Neuron (in vitro differentiated cells): ENCODE results near the gene KMT2D.

Source experiments
- H2AFZ ChIP-seq: one replicate; pipeline ENCODE4 v1.6.1; 2013; ENCODE audit warnings: low read depth, mild to moderate bottlenecking, inconsistent platforms, low read length, moderate library complexity
- H3K27me3 ChIP-seq: one replicate; pipeline ENCODE4 v1.6.1; 2013; ENCODE audit warnings: low read length; ENCODE audit not compliant: insufficient read depth
- H3K36me3 ChIP-seq: one replicate; pipeline ENCODE4 v1.6.1; 2013; ENCODE audit warnings: low read length; ENCODE audit not compliant: insufficient read depth
- H3K4me1 ChIP-seq: one replicate; pipeline ENCODE4 v1.6.1; 2013; ENCODE audit warnings: low read length; ENCODE audit not compliant: insufficient read depth
- H3K4me3 ChIP-seq: 2 replicates; pipeline ENCODE4 v1.5.1; 2013; ENCODE audit warnings: mild to moderate bottlenecking, low read length, moderate library complexity
- H3K9me3 ChIP-seq: one replicate; pipeline ENCODE4 v1.6.1; 2013; ENCODE audit warnings: low read length

Gene KMT2D

DNA sequence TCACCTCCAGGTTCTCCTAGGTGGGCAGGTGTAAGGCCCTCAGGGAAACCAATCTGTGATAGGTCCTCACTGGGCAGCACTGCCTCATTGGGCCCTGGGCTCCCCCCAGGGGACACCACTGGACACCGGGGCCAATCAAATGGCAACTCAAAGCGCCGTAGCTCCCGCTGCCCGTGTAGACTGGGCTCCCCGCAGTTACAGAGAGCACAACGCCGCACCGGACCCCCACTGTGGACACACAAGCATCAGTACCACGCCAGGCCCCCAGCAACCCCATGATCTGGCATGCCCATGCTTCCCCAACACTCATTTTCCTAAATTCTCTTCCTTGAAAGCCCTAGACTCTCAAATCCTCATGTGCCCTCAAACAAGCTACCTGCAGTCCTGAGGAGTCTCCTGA, 6.1 kb downstream of the KMT2D start:
- Histone ChIP-seq H3K4me3 (no peak overlapping the region), H3K4me1 (peaks cover 36% of the 10 kb centered on the region), H3K27me3 (no peaks in the 10 kb centered on the region), H3K9me3 (no peaks in the 10 kb centered on the region), H3K36me3 (peaks cover 67% of the 10 kb centered on the region), H2AFZ (no peak overlapping the region)

DNA sequence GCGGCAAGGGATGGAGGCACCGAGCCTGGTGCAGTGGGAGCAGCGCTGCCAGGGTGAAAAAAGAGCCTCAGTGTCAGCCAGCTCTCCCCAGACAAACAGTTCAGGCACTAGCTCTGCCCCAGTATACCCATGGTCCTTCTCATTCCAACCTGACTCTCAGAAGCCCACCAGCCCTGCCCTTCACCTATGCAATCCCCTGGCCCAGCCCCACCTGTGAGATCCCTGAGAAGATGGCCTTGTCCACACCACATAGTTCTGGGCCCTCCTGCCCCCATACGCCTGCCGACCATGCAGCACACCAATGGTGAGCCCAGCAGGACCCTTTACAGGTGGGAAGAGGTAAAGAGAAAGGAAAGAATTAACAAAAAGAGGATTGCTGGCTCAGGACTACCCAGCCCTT, 6.5 kb downstream of the KMT2D start:
- peaks cover 33% of the 10 kb centered on the region for H3K4me1 ChIP-seq
- H3K27me3 ChIP-seq = no peaks in the 10 kb centered on the region
- H2AFZ ChIP-seq = no peak overlapping the region
- no peaks in the 10 kb centered on the region for H3K9me3 ChIP-seq
- H3K36me3 ChIP-seq = peaks cover 71% of the 10 kb centered on the region
- H3K4me3 ChIP-seq = no peak overlapping the region

DNA sequence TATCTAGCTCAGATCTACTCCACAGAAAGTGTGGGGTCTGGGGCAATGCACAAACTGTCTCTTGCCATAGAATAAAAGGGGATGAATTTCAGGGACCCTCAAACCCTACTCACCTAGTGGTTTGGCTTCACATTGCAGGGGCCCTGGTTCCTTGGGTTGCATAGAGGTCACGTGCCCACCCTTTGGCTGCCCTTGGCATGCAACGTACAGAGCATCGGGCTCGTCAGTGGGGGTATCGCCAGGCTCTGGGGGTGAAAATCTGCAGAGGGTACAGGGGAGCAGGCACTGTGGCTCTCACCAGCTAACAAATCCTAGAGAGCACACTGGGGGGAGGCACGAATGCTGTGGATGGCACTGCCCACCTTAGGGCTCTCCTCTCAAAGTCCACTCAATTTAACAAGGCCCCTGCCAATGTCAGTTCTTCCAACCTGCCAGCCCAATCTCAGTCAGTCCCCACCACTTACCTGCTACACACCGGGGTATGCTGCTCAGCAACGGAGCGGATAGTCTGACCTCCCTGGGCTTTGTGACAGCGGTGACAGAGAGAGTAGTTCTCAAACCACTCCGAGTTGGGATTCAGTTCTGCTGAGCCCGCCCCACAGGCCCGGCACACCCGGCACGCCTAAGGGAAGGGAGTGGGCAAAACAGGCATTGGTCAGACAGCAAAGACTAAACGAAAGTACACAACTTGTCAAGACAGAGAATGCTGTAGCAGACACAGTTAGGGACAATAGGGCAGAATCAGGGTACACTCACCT, 8.0 kb downstream of the KMT2D start:
- peaks cover 18% of the 10 kb centered on the region for H3K4me1 ChIP-seq
- no peaks in the 10 kb centered on the region for H3K27me3 ChIP-seq
- H3K36me3 ChIP-seq = peaks cover 86% of the 10 kb centered on the region
- H3K9me3 ChIP-seq = no peaks in the 10 kb centered on the region
- no peak overlapping the region for H3K4me3 ChIP-seq
- H2AFZ ChIP-seq = no peak overlapping the region

DNA sequence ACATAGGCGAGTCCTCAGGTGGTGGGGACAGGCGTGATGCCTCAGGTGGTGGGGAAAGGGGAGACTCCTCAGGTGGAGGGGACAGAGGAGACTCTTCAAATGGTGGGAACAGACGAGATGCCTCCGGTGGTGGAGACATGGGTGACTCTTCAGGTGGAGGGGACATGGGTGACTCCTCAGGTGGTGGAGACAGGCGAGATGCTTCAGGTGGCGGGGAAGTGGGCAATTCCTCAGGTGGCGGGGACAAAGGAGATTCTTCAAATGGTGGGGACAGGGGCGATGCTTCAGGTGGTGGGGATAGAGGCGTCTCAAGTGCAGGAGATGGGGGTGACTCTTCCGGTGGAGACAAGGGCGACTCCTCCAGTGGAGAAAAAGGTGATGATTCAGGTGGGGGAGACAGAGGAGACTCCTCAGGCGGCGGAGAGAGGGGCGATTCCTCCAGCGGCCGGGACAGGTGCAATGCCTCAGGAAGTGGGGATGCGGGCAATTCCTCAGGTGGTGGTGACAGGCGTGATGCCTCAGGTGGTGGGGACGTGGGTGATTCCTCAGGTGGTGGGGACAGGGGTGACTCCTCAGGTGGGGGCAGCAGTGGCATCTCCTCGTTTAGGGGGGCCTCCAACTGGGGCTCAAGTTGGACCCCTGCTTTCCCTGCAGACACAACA, 8.7 kb downstream of the KMT2D start:
- no peaks in the 10 kb centered on the region for H3K27me3 ChIP-seq
- H3K36me3 ChIP-seq = peaks cover 92% of the 10 kb centered on the region
- H3K9me3 ChIP-seq = no peaks in the 10 kb centered on the region
- no peak overlapping the region for H3K4me3 ChIP-seq
- H2AFZ ChIP-seq = no peak overlapping the region
- peaks cover 11% of the 10 kb centered on the region for H3K4me1 ChIP-seq

DNA sequence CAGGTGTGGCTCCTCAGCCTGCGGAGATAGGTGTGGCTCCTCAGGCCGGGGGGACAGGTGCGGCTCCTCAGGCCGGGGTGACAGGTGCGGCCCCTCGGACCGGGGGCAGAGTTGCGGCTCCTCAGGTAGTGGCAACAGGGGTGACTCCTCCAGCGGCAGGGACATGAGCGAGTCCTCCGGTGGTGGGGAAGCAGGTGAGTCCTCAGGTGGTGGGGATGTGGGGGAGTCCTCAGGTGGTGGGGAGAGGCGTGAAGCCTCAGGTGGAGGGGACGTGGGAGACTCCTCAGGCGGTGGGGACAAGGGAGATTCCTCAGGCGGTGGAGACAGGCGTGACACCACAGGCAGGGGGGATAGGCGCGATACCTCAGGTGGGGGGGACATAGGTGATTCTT, 9.2 kb downstream of the KMT2D start:
- Histone ChIP-seq H2AFZ (no peak overlapping the region), H3K36me3 (peaks cover 96% of the 10 kb centered on the region), H3K4me3 (no peak overlapping the region), H3K27me3 (no peaks in the 10 kb centered on the region), H3K4me1 (peaks cover 6% of the 10 kb centered on the region), H3K9me3 (no peaks in the 10 kb centered on the region)

DNA sequence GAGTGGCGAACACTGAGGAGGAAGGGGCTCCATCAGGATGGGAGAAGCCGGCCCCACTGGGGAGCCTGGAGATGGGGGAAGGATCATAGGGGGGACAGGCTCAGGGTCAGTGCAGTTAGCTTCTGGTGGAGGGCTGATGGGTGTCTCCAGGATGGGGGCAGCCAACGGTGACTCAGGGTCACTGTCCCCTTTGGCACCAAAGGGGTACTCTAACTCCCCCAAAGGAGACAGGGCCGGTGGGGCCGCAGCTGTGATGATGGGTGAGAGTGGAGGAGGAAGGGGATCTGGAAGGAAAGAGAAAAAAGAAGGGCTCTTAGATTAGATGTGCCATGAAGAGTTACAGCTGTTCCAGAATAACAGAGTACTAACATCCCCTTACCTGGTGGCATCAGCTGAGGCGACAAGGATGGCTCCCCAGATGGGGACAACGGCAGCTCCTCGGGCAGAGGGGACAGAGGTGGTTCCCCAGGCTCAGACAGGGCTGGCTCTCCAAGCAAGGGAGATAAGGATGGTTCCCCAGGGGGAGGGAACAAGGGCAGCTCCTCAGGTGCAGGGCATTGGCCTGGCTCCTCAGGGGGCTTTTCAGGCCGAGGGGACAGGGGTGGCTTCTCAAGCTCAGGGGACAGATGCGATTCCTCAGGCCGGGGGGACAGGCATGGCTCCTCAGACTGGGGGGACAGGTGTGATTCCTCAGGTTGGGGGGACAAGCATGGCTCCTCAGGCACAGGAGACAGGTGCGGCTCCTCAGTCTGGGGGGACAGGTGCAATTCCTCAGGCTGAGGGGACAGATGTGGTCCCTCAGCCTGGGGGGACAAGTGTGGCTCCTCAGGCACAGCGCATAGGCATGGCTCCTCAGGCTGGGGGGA, 9.9 kb downstream of the KMT2D start:
- Histone ChIP-seq H3K4me3 (no peak overlapping the region), H2AFZ (no peak overlapping the region), H3K36me3 (peaks cover 97% of the 10 kb centered on the region), H3K4me1 (no peaks in the 10 kb centered on the region), H3K27me3 (no peaks in the 10 kb centered on the region), H3K9me3 (no peaks in the 10 kb centered on the region)

DNA sequence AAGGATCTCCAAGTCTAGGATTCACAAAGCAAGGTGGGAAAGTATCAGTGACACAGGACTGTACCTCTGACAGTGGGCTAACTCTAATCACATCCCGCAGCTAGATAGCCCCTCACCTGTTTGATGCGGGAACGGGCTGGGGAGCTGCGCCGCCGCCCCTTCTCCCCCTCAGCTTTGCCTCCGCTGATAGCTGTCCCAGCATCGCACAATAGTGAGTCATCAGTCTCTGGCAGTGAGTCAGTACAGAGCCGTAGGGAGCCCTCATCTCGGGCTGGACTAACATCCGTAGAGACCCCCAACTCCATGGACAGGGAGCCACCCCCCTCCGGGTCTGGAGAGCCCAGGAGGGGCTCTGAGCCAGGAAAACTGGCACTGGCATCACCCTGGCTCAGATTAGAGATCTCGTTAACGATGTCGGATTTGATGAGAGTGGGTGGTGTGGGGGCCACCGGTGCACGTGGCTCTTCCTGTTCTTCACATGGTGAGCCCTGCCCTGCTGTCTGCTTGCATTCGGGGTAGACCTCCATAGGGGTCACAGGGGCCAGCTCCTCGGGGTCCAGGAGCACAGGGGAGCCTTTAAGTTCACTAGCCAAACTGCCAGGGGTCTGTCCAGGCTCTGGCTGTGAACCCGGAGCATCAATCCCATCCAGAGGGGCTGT, 10.9 kb downstream of the KMT2D start:
- Histone ChIP-seq H3K36me3 (peaks cover 95% of the 10 kb centered on the region), H3K4me1 (no peaks in the 10 kb centered on the region), H3K27me3 (no peaks in the 10 kb centered on the region), H3K9me3 (no peaks in the 10 kb centered on the region), H3K4me3 (no peak overlapping the region), H2AFZ (no peak overlapping the region)

DNA sequence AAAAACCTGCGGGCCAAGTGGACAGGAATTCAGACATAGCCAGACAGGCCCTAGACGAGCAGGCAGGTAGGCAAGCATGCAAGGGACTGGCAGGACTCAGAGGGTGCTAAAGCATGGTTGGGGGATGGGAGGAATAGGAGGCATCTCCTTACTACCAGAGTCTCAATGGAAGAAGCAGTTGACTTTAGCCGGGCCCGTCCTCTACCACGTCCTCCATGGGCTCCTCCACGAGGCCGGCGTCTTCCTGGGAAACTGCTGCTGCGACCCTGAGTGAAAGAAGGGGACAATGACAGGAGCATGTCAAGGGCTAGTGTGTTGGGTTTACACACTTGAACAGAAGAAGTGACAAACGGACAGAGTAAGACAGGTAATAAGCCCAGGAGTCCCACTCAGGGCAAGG, 11.6 kb downstream of the KMT2D start:
- Histone ChIP-seq H3K27me3 (no peaks in the 10 kb centered on the region), H3K4me3 (no peak overlapping the region), H3K4me1 (no peaks in the 10 kb centered on the region), H3K36me3 (peaks cover 96% of the 10 kb centered on the region), H2AFZ (no peak overlapping the region), H3K9me3 (no peaks in the 10 kb centered on the region)

DNA sequence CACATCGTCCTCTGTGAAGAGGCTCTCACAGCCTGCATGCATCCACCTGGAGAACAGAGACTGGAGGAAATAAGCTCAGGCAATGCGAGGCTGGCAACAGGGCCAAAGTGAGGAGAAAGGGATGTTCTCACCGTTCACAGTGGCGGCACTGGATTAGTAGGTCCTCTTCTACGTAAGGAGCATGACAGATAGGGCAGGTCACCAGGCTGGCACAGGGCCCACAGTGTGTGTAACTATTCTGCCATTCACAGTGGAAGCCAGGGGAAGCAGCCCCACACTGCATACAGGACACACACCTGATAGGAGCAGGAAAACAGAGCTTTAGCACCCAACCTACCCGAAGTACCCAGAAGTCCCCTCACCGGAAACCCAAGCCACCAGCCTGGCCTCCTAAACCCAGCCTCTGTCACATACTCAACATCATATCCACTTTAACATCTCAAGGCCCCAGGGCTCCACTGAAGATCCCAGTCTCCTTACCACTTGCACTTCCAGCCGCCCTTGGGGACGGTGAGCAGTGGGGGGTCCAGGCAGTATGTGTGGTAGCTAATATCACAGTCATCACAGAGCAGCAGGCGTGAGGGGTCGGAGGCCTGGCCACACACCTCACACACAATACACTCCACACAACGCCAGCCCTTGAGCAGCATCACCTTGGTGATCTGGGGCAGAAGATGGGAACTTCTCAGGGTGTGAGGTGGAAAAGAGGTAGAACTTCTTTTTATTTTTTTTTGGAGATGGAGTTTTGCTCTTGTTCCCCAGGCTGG, 14.3 kb downstream of the KMT2D start:
- Histone ChIP-seq H3K27me3 (no peaks in the 10 kb centered on the region), H3K36me3 (peaks cover 96% of the 10 kb centered on the region), H3K4me3 (no peak overlapping the region), H3K9me3 (no peaks in the 10 kb centered on the region), H3K4me1 (no peaks in the 10 kb centered on the region), H2AFZ (no peak overlapping the region)

DNA sequence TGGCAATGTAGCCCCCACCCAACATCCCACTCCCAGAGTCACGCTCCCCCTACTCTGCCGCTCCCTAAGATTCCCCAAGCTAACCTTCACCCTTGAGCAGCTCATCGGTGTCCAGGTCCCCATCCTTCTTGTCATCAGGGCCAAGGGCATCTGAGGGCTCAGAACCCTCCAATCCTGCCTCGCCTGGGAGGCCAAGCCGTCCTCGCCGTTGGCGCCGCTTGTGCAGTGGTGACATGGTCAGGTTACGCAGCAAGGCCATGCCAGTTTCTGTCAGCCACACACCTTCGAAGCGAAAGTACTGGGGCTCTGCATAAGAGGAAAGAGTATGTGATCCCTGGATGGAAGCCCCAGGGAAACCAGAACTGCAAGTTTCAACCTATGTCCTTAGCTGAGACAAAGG, 15.9 kb downstream of the KMT2D start:
- peaks cover 91% of the 10 kb centered on the region for H3K36me3 ChIP-seq

DNA sequence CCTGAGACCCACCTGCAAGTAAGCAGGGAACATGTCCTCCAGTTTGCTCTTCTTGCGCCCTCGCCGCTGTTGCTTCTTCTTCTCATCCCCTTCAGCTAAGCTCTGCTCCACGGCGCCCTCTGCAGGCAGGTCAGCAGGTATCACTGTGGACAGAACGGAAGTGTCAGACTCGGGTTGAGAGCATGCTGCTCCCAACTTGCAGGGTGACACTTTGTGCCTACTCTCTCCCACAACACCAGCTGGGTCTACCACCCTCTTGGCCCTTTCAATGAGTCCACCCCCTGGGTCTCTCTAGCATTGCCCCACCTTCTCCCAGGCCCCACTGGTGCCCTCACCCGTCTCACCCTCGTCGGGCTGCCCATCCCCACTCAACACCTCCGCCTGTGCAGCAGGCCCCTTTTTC, 16.7 kb downstream of the KMT2D start:
- no peaks in the 10 kb centered on the region for H3K9me3 ChIP-seq
- no peaks in the 10 kb centered on the region for H3K4me1 ChIP-seq
- no peaks in the 10 kb centered on the region for H3K27me3 ChIP-seq
- H3K36me3 ChIP-seq = peaks cover 91% of the 10 kb centered on the region
- no peak overlapping the region for H3K4me3 ChIP-seq
- H2AFZ ChIP-seq = no peak overlapping the region

More for the DNA sequence above, 15.9 kb downstream of the KMT2D start:
- Histone ChIP-seq H3K4me1 (no peaks in the 10 kb centered on the region), H3K27me3 (no peaks in the 10 kb centered on the region), H3K9me3 (no peaks in the 10 kb centered on the region), H3K4me3 (no peak overlapping the region), H2AFZ (no peak overlapping the region)

DNA sequence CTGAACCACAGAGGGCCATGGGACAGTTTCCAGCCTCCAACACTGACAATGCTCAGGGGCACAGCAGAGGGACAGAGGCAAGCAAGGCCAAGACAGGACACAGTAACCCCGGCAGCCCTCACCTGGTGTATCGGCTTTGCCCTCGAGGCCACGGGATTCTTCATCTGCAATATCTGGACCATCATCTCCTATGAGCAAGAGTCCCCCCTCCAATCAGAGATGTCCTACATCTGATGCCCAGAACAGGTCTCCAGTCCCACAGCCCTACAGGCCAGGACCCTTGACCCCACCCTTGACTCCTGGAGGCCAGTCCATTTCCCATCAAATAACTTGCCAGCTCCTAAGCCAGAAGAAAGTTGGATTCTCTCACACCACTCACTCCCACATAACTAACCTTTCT, 17.4 kb downstream of the KMT2D start:
- no peak overlapping the region for H3K4me3 ChIP-seq
- peaks cover 91% of the 10 kb centered on the region for H3K36me3 ChIP-seq
- H3K4me1 ChIP-seq = no peaks in the 10 kb centered on the region
- H2AFZ ChIP-seq = no peak overlapping the region
- H3K9me3 ChIP-seq = no peaks in the 10 kb centered on the region
- H3K27me3 ChIP-seq = no peaks in the 10 kb centered on the region
